Measurements from ENCODE around the gene CCDC183. TPM values are rescaled to one million over a fixed set of nuclear protein-coding genes. Genes with fewer than 3 reads are reported as not detected.
"Not testable (repeated sequence)": the region's sequence is repeated elsewhere in the genome, so short reads cannot be mapped to it uniquely, and the experiment has no call there.

The CCDC183 gene
- 0.37 and 1.0 TPM in 2 replicates for total RNA-seq

DNA sequence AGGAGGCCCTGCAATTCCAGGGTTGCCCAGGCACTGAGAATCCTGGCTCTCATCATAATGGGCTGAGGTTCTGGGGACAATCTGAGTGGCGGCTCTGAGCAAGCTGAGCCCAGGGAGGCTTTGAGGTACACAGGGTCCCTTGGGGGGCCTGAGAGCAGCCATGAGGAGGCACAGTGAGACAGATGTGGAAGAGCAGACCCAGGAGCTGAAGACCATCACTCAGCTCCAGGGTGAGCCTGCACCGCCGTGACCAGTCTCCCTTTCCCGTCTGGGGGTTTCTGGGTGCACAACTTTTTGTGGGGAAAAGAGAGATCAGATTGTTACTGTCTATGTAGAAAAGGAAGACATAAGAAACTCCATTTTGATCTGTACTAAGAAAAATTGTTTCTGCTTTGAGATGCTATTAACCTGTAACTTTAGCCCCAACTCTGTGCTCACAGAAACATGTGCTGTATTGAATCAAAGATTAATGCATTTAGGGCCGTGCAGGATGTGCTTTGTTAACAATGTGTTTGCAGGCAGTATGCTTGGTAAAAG is at the start of gene CCDC183:
CCDC183 (plus strand) TSS at position 101 of the 537 bp plus-strand sequence; CDS start at position 161, 60 bp downstream.
- no peak for DNase-seq

DNA sequence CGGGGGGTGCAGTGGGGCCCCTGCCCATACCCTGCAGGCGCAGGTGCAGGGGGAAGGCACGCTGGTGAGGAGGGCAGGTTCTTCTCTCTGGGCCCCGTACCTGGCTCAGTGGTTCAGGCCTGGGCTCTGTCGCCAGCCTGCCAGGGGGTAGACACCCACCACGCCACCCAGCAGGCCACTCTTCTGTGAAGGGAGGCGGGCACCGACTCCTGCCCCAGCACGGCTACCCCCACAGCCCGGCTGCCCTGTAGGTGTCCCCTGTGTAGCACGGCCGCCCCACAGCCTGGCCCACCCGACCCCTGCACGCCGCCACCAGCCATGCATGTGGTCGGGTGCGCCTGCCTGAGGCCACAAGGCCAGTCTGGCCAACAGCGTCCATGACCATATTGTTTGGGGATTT is 49.5 kb upstream of the CCDC183 start:
- DNase-seq = no peak

DNA sequence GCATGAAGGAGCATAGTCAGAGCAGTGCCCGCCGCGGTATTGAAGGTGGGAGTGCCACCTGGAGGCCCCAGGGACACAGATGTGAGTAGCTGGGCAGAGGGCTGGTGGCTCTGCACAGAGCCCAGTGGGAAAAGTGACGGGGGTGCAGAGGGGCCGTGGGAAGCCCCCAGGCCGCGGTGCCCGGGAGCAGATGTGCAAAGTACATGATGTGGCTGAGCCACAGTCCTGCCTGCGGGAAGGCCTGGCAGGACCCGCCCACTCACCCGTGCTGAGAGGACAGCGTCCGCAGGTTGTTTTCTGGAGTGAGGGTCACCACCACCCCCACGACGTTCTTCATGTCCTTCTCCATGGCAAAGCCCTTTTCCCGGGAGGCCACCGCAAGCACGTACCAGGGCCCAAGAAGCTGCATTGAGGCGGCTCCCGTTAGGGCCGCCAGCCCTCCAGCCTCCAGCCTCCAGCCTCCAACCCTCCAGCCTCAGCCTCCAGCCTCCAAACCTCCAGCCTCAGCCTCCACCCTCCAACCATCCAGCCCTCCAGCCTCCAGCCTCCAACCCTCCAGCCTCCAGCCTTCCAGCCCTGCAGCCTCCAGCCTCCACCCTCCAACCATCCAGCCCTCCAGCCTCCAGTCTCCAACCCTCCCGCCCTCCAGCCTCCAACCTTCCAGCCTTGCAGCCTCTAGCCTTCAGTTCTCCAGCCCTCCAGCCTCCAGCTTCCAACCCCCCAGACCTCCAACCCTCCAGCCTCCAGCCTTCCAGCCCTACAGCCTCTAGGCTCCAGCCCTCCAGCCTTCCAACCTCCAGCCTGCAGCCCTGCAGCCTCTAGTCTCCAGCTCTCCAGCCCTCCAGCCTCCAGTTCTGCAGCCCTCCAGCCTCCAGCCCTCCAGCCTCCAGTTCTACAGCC is 48.7 kb upstream of the CCDC183 start:
- DNase-seq = no peak

- no peak for DNase-seq
Measured at GRCh38 chr9:136748201-136748600, 47.9 kb upstream of the CCDC183 start, which contains the start of gene LCN6. TSS of gene LCN6 (minus strand) at chr9:136748525. CDS start at chr9:136748483, 42 bp downstream.

DNA sequence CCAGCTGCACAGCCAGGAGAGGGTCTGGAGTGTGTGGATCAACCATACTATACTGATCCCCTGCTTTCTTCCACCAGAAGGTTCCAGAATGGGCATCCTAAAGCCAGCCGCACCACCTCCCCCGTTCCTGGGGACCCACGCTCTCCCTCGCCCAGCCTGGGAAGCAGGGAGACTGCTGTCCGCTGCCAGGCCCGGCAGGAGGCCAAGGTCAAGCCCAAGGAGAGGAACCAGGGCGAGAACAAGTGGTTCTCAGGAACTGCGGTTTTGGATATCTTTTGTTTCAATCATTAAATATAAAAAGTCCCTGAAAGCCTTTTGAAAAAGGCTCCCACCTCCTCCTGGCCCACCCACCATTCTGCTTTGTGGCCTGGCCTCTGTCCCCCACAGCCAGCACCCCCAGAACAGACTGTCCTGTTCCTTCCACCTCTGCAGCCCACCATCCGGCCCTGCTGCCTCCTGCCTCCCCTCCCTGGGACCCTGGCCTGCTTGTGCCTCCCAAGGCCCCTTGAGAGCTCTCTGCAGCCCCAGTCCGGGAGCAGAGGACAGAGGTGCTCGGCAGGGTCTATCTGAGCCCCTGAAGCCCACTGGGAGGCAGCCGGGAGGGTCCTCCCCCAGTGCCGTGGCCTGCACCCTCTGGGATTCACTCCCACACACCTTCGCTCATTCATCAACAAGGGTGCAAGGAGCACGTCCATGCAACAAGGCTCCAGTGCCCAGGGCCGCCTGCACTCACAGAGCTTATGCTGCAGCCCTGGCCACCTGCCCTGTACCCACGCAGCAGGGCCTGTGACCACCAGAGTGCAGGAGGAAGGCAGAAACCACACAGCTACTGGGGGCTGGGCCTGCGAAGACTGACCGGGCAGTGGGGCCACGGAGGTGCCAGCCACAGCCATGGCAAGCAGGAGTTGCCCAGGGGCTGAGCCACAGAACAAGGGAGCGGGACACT is 47.2 kb upstream of the CCDC183 start:
- DNase-seq = no peak

GRCh38 chr9:136750526-136750925 is 45.6 kb upstream of the CCDC183 start:
- DNase-seq = no peak

DNA sequence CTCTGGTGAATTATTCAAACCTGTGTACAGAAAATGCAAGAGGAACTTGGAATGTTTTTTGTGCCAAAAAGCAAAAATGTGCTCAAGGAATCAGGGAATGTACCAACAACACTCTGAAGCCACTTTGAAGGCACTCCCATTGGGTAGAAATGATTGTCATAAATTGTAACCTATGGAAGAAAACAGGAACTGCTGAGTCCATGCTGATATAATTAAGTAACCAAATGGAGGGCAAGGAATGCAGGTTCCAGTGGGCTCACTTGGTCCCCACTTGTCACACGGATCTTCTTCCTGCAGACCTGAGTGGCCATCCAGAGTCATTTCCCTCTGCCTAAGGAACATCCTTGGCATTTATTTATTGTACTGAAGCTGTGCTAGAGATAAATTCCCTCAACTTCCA is 44.9 kb upstream of the CCDC183 start:
- no peak for DNase-seq

GRCh38 chr9:136751814-136752213 is 44.3 kb upstream of the CCDC183 start:
- no peak for DNase-seq

DNA sequence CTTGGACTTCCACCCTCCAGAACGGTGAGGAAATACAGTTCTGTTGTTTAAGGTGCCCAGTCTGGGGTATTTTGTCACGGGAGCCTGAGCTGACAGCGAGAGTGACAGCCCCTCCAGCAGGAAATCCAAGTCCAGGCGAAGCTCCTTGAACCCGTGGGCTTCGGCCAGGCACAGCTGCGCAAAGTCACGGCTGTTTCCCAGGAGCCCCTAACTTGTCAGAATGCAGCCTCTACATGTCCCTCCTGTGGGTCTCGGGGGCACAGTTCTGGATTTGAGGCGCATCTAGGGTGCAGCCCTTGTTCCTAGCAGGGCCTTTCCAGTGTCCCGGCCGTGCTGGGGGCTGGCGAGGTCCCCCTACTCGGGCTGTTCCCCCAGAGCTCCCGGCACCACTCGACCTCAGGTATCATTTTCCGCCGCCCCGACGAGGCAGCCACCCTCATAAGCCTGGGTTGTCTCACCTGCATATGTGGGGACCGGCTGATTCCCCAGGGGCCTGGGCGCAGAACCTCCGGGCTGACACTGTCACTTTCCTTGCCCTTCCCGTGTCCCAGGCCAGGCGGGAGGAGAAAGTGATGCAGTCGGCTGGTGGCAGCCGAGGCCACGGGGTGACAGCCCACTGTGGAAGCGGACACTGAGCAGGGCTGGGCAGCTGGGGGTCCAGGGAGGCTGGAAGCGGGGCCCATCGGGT is 42.6 kb upstream of the CCDC183 start:
- no peak for DNase-seq

DNA sequence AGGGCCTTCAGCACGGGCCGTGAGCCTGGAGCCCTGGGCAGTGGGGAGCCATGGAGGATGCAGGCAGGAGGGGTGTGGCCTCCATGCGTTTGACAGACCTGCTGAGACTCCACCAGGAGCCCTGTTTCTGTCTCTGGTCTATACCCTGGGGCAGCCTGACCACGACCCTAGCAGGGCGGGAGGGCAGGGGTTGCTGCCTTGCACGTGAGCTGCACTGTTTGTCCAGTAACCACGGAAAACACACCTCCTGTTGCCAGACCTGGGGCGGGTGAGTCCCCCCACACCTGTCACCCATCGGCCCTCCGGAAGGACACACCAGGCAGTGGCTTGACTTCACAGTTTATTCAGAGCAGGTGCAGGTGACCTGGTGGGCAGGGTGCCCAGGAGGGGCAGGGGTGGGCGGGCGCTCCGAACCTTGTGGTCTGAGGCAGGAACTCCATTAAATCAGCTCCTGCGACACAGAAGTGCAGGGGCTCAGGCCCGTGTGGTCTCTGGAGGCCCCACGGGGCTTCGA is 42.0 kb upstream of the CCDC183 start:
- DNase-seq = no peak

- DNase-seq = no peak
Measured at GRCh38 chr9:136754626-136755301, 41.4 kb upstream of the CCDC183 start.

DNA sequence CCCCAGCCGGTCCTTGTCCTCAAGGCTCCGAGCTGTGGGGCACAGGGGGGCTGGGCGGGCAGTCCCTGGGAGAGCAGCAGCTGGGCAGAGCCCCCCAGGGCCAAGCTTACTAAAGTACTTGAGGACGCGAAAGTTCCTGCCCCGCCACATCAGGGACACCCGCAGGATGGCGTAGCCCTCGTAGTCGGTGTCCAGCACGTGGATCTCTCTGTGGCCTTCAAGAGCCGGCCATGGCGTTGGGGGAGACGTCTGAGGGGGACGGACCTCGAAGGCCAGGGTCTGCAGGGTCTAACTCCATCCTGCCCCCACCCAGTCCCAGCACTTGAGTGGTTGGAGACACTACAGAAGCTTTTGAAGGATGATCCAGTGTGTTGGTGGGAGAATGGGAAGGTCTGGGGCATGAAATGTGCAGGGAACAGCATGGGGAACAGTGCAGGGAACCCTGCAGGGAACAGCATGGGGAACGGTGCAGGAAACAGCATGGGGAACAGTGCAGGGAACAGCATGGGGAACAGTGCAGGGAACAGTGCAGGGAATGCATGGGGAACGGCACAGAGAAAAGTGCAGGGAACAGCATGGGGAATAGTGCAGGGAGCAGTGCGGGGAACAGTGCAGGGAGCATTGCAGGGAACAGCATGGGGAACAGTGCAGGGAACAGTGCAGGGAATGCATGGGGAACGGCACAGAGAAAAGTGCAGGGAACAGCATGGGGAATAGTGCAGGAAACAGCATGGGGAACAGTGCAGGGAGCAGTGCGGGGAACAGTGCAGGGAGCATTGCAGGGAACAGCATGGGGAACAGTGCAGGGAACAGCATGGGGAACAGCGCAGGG is 40.6 kb upstream of the CCDC183 start:
- not testable (repeated sequence) for DNase-seq

- DNase-seq = no peak
Measured at GRCh38 chr9:136756134-136756438, 40.1 kb upstream of the CCDC183 start.

DNA sequence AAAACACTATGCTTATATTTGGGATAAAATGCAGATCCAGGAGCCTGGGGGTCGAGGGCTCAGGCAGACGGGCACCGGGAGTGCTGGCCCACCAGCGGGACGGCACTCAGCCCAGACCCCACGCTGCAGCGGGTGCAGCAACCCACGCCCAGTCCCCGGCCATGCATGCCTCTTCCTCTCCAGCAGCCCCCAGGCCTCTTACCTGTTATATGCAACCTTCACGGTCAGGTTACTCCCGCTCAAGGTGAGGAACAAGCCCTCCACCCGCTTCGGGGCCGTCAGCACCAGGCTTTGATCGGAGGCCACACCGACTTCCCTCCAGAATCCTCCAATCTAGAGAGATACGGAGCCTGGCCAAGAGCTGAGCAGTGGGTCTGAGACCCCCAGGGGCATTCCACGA is 39.3 kb upstream of the CCDC183 start:
- DNase-seq = no peak

GRCh38 chr9:136757328-136757727 is 38.8 kb upstream of the CCDC183 start:
- DNase-seq = no peak

DNA sequence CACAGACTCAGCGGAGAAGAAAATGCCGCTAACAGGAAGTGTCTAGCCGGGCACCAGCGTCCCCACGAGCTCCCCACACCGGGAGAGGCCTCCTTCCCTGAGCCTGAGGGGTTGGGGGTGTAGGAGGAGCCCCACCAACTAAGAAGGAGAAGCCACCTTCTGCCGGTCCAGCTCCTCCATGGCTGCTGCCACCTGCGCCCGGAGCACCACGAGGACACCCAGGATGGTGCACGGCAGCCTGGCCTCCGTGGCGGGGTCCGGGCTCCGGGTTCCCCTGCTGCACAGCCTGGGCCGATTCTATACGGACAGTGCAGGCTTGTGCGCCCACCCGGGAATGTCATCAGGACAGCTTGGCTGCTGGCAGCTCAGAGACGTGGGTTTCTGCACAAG is 38.4 kb upstream of the CCDC183 start:
- DNase-seq = no peak

GRCh38 chr9:136759001-136759400 is 37.1 kb upstream of the CCDC183 start:
- no peak for DNase-seq

GRCh38 chr9:136759436-136760325 is 36.5 kb upstream of the CCDC183 start:
- no peak for DNase-seq

DNA sequence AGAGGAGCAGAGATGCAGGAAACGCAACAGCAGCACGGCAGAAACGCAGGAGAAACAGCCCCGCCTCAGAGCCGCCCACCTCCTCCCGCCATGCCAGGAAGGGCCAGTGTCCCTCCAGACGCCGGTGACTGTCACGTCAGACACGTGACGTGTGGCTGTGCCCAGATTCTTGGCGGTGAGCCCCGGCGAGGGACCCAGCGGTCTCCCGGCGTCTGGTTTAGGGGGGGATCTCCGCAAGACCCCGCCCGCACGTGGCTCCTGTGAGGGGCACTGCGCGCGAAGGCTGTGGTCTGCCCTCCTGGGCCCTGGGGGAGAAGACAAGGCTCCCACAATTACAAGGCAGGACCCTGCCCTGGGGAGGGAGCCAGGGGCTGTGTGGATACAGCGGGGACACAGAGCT is 35.7 kb upstream of the CCDC183 start:
- DNase-seq = no peak

All from dermis blood vessel endothelial cell (primary cell).